H1 (cell line): ENCODE data around the gene IRF5. TPM values are rescaled to one million over a fixed set of nuclear protein-coding genes. Genes with fewer than 3 reads are reported as not detected.

ENCODE experiments used
- BRCA1 ChIP-seq: IDR thresholded peaks from 2 replicates; pipeline ENCODE4 v1.6.1; 2012; ENCODE audit warnings: low read depth, low read length, improper control_type of control experiment
- CREB1 ChIP-seq: IDR thresholded peaks from 2 replicates; pipeline ENCODE4 v1.6.1; 2012; ENCODE audit warnings: inconsistent platforms
- JUN ChIP-seq: IDR thresholded peaks from 2 replicates; pipeline ENCODE4 v1.6.1; 2011; ENCODE audit warnings: low read depth, mild to moderate bottlenecking, improper control_type of control experiment, low read length
- NRF1 ChIP-seq: IDR thresholded peaks from 2 replicates; pipeline ENCODE4 v1.6.1; 2011; ENCODE audit warnings: mild to moderate bottlenecking, low read depth, low read length, improper control_type of control experiment
- SP1 ChIP-seq: IDR thresholded peaks from 2 replicates; pipeline ENCODE4 v1.6.1; 2011; ENCODE audit warnings: low read depth, low read length
- polyA plus RNA-seq, 7 experiments: library from polyadenylated mRNA; depleted of rRNA in 3 of 7; stranded (reverse) in 5 of 7; unstranded in 2 of 7; fragments of >200 nt in 5 of 7; fragments of 200-250 nt in 2 of 7; gene quantifications; 1 replicate in 5 of 7; 2 replicates in 1 of 7; 4 replicates in 1 of 7; pipeline versions ENCODE4 v1.2.1 to v1.2.3, GENCODE V29; 2011 to 2013; ENCODE audit warnings: missing spikeins in 2 of 7, mixed read lengths in 2 of 7
- total RNA-seq: library from RNA; stranded (reverse); fragmentation: NEBNext Ultra II Directional; extraction: Animal tissue kit (Norgen Biotek cat#: 25700); gene quantifications from 2 replicates; pipeline ENCODE4 v1.2.1, GENCODE V29; 2021

Gene IRF5
- total and polyA plus RNA-seq, 2 of the 8 experiments (the other 6 are each of a cell fraction or from before 2014, with no cell fraction given) = 0.28 to 1.1 TPM

DNA sequence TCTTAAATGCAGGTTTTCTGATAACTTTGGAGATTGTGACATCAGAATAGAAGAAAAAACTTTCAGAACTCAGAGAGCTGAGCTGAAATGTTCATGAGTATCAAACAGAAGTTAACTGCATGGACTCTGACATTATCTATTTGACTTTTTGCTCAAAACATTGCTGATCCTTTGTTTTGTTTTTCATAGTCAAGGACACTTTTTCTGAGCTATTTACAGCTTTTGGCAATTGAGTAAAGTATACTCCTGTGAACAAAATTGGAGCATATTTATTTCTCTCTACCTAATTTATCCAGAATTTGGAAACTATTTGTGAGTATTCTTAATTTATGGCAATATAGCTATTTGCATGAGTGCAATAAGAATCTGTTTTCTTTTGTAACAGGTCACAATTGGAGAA is 38.3 kb upstream of the IRF5 start (continued):
- TF ChIP-seq NRF1 = no peak
- TF ChIP-seq SP1 = no peak
- TF ChIP-seq BRCA1 = no peak
- no peak for TF ChIP-seq CREB1
- no peak for TF ChIP-seq JUN
